SK-N-SH (cell line): ENCODE data around the gene CRISPLD2. TPM values are rescaled to one million over a fixed set of nuclear protein-coding genes. Genes with fewer than 3 reads are reported as not detected.

ENCODE experiments used
- CTCF ChIA-PET: fragments of 300-600, 350-600 bp; formaldehyde crosslinking; extraction: SDS; loops from one replicate; lab custom pipeline; 2021; lab: Yijun Ruan, JAX
- POLR2A ChIA-PET: fragments of 350-600 bp; sonication (Branson Sonifier 250); formaldehyde crosslinking; extraction: SDS; loops from one replicate; lab custom pipeline; 2020; ENCODE audit warnings: antibody characterized with exemption, inconsistent platforms; lab: Yijun Ruan, JAX
- DNase-seq: peaks from one replicate; pipeline ENCODE4 v3.0.0; 2012
- H2AFZ ChIP-seq: fragments of 200-600 bp; sonication (generic); 2 replicates; pipeline ENCODE4 v1.8.1; 2016; ENCODE audit warnings: antibody characterized with exemption, mild to moderate bottlenecking, low read depth
- H3F3A ChIP-seq: fragments of 200-600 bp; sonication (generic); replicated peaks from 2 replicates; pipeline ENCODE3; 2016; ENCODE audit warnings: antibody characterized with exemption, mild to moderate bottlenecking; ENCODE audit not compliant: insufficient read depth
- H3K27ac ChIP-seq, 2 experiments: fragments of 200-500 bp in 1 of 2; fragments of 200-600 bp in 1 of 2; sonication (Bioruptor generic) in 1 of 2; sonication (generic), shearing (Covaris generic) in 1 of 2; 2 replicates each; pipeline versions ENCODE4 v1.5.1 to v1.6.1; 2014 to 2016; ENCODE audit warnings: low read depth in 2 of 2, inconsistent platforms in 1 of 2, low read length in 1 of 2, mild to moderate bottlenecking in 1 of 2, mixed read lengths in 1 of 2
- H3K27me3 ChIP-seq: fragments of 200-600 bp; sonication (generic), shearing (Covaris generic); 2 replicates; pipeline ENCODE4 v1.6.1; 2016; ENCODE audit warnings: mixed run types; ENCODE audit not compliant: insufficient read depth
- H3K36me3 ChIP-seq, 2 experiments: fragments of 200-500 bp in 1 of 2; fragments of 200-600 bp in 1 of 2; sonication (Bioruptor generic) in 1 of 2; sonication (generic) in 1 of 2; replicated peaks in 1 of 2; 2 replicates each; pipeline versions ENCODE3 to v1.5.1; 2014 to 2016; ENCODE audit warnings: low read length in 1 of 2, mild to moderate bottlenecking in 1 of 2; ENCODE audit not compliant: insufficient read depth in 2 of 2, control insufficient read depth in 1 of 2
- H3K4me1 ChIP-seq, 2 experiments: fragments of 200-500 bp in 1 of 2; fragments of 200-600 bp in 1 of 2; sonication (Bioruptor generic) in 1 of 2; sonication (generic), shearing (Covaris generic) in 1 of 2; 2 replicates each; pipeline versions ENCODE4 v1.5.1 to v1.6.1; 2014 to 2016; ENCODE audit warnings: low read depth in 1 of 2, low read length in 1 of 2, mixed run types in 1 of 2; ENCODE audit not compliant: insufficient read depth in 2 of 2, control insufficient read depth in 1 of 2
- H3K4me2 ChIP-seq: fragments of 200-600 bp; sonication (generic), shearing (Covaris generic); 2 replicates; pipeline ENCODE4 v1.6.1; 2017; ENCODE audit warnings: mixed run types
- H3K4me3 ChIP-seq, 2 experiments: fragments of 200-500 bp in 1 of 2; fragments of 200-600 bp in 1 of 2; sonication (Bioruptor generic) in 1 of 2; sonication (generic), shearing (Covaris generic) in 1 of 2; 2 replicates each; pipeline versions ENCODE4 v1.5.1 to v1.8.1; 2014 to 2016; ENCODE audit warnings: low read depth in 2 of 2, inconsistent platforms in 1 of 2, low read length in 1 of 2, mild to moderate bottlenecking in 1 of 2, mixed read lengths in 1 of 2, moderate library complexity in 1 of 2
- H3K79me2 ChIP-seq: fragments of 200-600 bp; sonication (generic); 2 replicates; pipeline ENCODE4 v1.8.1; 2017; ENCODE audit warnings: mild to moderate bottlenecking; ENCODE audit not compliant: insufficient read depth
- H3K9ac ChIP-seq: fragments of 200-600 bp; sonication (generic); 2 replicates; pipeline ENCODE4 v1.6.1; 2017; ENCODE audit warnings: mixed run types
- H3K9me2 ChIP-seq: fragments of 200-600 bp; sonication (generic); 2 replicates; pipeline ENCODE4 v1.6.1; 2017; ENCODE audit warnings: mixed run types
- H3K9me3 ChIP-seq: fragments of 200-600 bp; sonication (generic); 2 replicates; pipeline ENCODE4 v1.6.1; 2017; ENCODE audit warnings: mixed run types, mild to moderate bottlenecking, moderate library complexity
- H4K20me1 ChIP-seq: fragments of 200-600 bp; sonication (generic); 2 replicates; pipeline ENCODE4 v1.6.1; 2017; ENCODE audit warnings: mild to moderate bottlenecking, mixed run types; ENCODE audit not compliant: insufficient read depth
- FOSL2 ChIP-seq: IDR thresholded peaks from 2 replicates; pipeline ENCODE4 v1.4.0; 2012; ENCODE audit warnings: low read depth, mild to moderate bottlenecking, moderate library complexity, borderline replicate concordance
- FOXJ3 ChIP-seq: sonication (generic); formaldehyde crosslinking; IDR thresholded peaks from 2 replicates; pipeline ENCODE4 v1.5.1; 2020; ENCODE audit warnings: mild to moderate bottlenecking, missing genetic modification reagents
- FOXM1 ChIP-seq: IDR thresholded peaks from 2 replicates; pipeline ENCODE4 v1.4.0; 2012; ENCODE audit warnings: low read depth, mild to moderate bottlenecking
- GABPA ChIP-seq: IDR thresholded peaks from 2 replicates; pipeline ENCODE4 v1.4.0; 2012; ENCODE audit warnings: low read depth, mild to moderate bottlenecking
- MEF2A ChIP-seq: IDR thresholded peaks from 2 replicates; pipeline ENCODE4 v1.4.0; 2012; ENCODE audit warnings: low read depth, borderline replicate concordance
- MXI1 ChIP-seq: IDR thresholded peaks from 2 replicates; pipeline ENCODE4 v1.6.1; 2012; ENCODE audit warnings: mild to moderate bottlenecking, low read depth, low read length, improper control_type of control experiment
- NFIC ChIP-seq: IDR thresholded peaks from 2 replicates; pipeline ENCODE4 v1.4.0; 2012; ENCODE audit warnings: borderline replicate concordance
- POLR2AphosphoS5 ChIP-seq: IDR thresholded peaks from 2 replicates; pipeline ENCODE4 v1.6.1; 2012; ENCODE audit warnings: low read depth, low read length
- REST ChIP-seq: IDR thresholded peaks from 2 replicates; pipeline ENCODE4 v1.6.1; 2012; ENCODE audit warnings: mild to moderate bottlenecking, low read depth, low read length, moderate library complexity
- RFX5 ChIP-seq: IDR thresholded peaks from 2 replicates; pipeline ENCODE4 v1.6.1; 2012; ENCODE audit warnings: mild to moderate bottlenecking, improper control_type of control experiment, low read length
- RXRA ChIP-seq: IDR thresholded peaks from 2 replicates; pipeline ENCODE4 v1.4.0; 2012; ENCODE audit warnings: low read depth, mild to moderate bottlenecking, borderline replicate concordance
- SMC3 ChIP-seq: IDR thresholded peaks from 2 replicates; pipeline ENCODE4 v1.6.1; 2012; ENCODE audit warnings: low read depth, low read length, improper control_type of control experiment
- TAF1 ChIP-seq: IDR thresholded peaks from 2 replicates; pipeline ENCODE4 v1.6.1; 2012; ENCODE audit warnings: low read depth, mild to moderate bottlenecking, low read length, moderate library complexity, borderline replicate concordance
- TEAD4 ChIP-seq: IDR thresholded peaks from 2 replicates; pipeline ENCODE4 v1.4.0; 2012; ENCODE audit warnings: mild to moderate bottlenecking, borderline replicate concordance; ENCODE audit not compliant: insufficient read depth
- YY1 ChIP-seq: IDR thresholded peaks from 2 replicates; pipeline ENCODE4 v1.4.0; 2012; ENCODE audit warnings: low read depth, mild to moderate bottlenecking
- WGBS: methylation state at CpG from one replicate; pipeline ENCODE4 v1.1.6; 2017; ENCODE audit warnings: low lambda C conversion rate; 5-methylcytosine and 5-hydroxymethylcytosine counted together
- polyA plus RNA-seq, 3 experiments: library from polyadenylated mRNA; depleted of rRNA; stranded (reverse); fragments of >200 nt; gene quantifications; 2 replicates each; pipeline ENCODE4 v1.2.3, GENCODE V29; 2012
- TF ChIP-seq, protein P1 (sequence below): IDR thresholded peaks from 2 replicates; pipeline ENCODE4 v1.4.0; 2012; ENCODE audit warnings: low read depth, borderline replicate concordance

CRISPLD2 gene, protein sequence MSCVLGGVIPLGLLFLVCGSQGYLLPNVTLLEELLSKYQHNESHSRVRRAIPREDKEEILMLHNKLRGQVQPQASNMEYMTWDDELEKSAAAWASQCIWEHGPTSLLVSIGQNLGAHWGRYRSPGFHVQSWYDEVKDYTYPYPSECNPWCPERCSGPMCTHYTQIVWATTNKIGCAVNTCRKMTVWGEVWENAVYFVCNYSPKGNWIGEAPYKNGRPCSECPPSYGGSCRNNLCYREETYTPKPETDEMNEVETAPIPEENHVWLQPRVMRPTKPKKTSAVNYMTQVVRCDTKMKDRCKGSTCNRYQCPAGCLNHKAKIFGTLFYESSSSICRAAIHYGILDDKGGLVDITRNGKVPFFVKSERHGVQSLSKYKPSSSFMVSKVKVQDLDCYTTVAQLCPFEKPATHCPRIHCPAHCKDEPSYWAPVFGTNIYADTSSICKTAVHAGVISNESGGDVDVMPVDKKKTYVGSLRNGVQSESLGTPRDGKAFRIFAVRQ
- 5.3 and 6.3 TPM in 2 replicates for polyA plus RNA-seq (2012; rRNA removed)
- 3.3 and 3.8 TPM in 2 replicates for polyA plus RNA-seq (2012; cell fraction: cytosol; rRNA removed)
- polyA plus RNA-seq (2012; cell fraction: nucleus; rRNA removed): 4.4 and 4.5 TPM in 2 replicates

DNA sequence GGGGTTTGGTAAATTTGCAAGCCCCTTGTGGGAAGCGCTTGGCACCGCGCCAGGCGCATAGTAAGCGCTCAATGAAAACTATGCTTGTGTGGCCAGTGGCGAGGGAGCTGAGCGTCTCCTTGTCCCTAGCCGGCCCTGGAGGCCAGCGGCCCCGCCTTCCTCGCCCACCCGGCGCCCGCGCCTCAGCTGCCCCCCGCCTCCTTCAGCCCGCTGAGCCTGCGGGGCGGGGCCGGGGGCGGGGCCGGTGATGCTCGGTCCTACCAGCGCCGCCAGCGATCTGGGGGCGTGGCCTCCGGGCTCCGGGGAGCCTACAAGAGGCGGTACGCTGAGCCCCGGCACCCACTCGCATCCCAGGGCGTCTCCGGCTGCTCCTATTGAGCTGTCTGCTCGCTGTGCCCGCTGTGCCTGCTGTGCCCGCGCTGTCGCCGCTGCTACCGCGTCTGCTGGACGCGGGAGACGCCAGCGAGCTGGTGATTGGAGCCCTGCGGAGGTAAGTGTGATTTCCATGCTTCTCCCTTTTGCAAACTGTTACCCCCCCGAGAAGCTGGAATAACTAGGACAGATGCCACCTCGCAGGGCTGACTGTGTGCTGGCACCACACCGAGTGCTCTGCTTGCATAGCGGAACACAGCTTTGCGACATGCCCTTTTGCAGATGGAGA is at the start of gene CRISPLD2:
Gene CRISPLD2 (plus strand): TSS at position 342 of the 661 bp plus-strand sequence. CDS start 18,511 bp downstream, outside the sequence.
- WGBS: 1% methylated on average over 20 of the region's 53 CpGs
- no peaks in the 10 kb centered on the region for H3K9me2 ChIP-seq
- H2AFZ ChIP-seq: peak within 1 kb of the TSS; percentile 82
- CTCF ChIA-PET: interaction anchor here (0.9 to 1.5 kb wide), 11 partner anchors 12 to 626 kb away, joined by 3 to 7 read pairs (median 3); no protein-coding TSS in a partner anchor
- H3F3A ChIP-seq: peaks cover 5% of the 10 kb centered on the region
- H3K9me3 ChIP-seq: no peaks in the 10 kb centered on the region
- H3K4me2 ChIP-seq: peak within 1 kb of the TSS; percentile 99
- no peaks in the 10 kb centered on the region for H3K36me3 ChIP-seq
- H3K9ac ChIP-seq: peak within 1 kb of the TSS; percentile 22; the same call in 1 of the 2 replicates
- H3K4me3 ChIP-seq: peak within 1 kb of the TSS; percentile 52 to 72
- H3K4me1 ChIP-seq: peaks cover 0 to 13% of the 10 kb centered on the region in 2 experiments; a peak in 2 of 4 replicates
- POLR2A ChIA-PET: interaction anchor here (0.7 to 1.0 kb wide), 4 partner anchors 32 to 133 kb away, joined by 3 read pairs; no protein-coding TSS in a partner anchor
- TF ChIP-seq GABPA (no peak), RXRA (no peak), TEAD4 (no peak), FOSL2 (no peak), SMC3 (no peak), REST (0 out of 2 replicates have a peak, but pooled peaks have one; percentile 29), RFX5 (no peak), MXI1 (no peak), TAF1 (peak; percentile 87; the same call in 1 of the 2 replicates), YY1 (no peak), FOXJ3 (CRISPR knock-in tag) (no peak), MEF2A (no peak), FOXM1 (no peak), POLR2AphosphoS5 (peak; percentile 97), NFIC (peak; percentile 83)
- TF ChIP-seq, protein P1, sequence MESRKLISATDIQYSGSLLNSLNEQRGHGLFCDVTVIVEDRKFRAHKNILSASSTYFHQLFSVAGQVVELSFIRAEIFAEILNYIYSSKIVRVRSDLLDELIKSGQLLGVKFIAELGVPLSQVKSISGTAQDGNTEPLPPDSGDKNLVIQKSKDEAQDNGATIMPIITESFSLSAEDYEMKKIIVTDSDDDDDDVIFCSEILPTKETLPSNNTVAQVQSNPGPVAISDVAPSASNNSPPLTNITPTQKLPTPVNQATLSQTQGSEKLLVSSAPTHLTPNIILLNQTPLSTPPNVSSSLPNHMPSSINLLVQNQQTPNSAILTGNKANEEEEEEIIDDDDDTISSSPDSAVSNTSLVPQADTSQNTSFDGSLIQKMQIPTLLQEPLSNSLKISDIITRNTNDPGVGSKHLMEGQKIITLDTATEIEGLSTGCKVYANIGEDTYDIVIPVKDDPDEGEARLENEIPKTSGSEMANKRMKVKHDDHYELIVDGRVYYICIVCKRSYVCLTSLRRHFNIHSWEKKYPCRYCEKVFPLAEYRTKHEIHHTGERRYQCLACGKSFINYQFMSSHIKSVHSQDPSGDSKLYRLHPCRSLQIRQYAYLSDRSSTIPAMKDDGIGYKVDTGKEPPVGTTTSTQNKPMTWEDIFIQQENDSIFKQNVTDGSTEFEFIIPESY: no peak
- H3K79me2 ChIP-seq: no peaks in the 10 kb centered on the region
- H4K20me1 ChIP-seq: no peaks in the 10 kb centered on the region
- H3K27me3 ChIP-seq: no peaks in the 10 kb centered on the region
- peak; percentile 99 for DNase-seq
- H3K27ac ChIP-seq: no peak within 1 kb of the TSS
